ENCODE results near the gene TVP23C.
"Not testable (repeated sequence)": the region's sequence is repeated elsewhere in the genome, so short reads cannot be mapped to it uniquely, and the experiment has no call there.

TVP23C gene

GRCh38 chr17:15526292-15527218 lies 36.7 kb downstream of the TVP23C start:
- DNase-seq = peak in 1 of 14 donors; percentile 10

GRCh38 chr17:15524990-15525985 lies 38.0 kb downstream of the TVP23C start:
- not testable (repeated sequence) for DNase-seq

GRCh38 chr17:15516150-15516549 lies 47.1 kb downstream of the TVP23C start:
- DNase-seq = no peak

GRCh38 chr17:15514469-15514868 lies 48.8 kb downstream of the TVP23C start:
- DNase-seq = no peak

GRCh38 chr17:15513856-15514459 lies 49.3 kb downstream of the TVP23C start:
- peak in 2 of 14 donors; percentile 33 to 72 for DNase-seq

GRCh38 chr17:15513058-15513791 lies 50.1 kb downstream of the TVP23C start:
- DNase-seq = peak in 5 of 14 donors; percentile 24 to 72 (median 26)

- no peak for DNase-seq
These were observed 51.1 kb downstream of the TVP23C start for GRCh38 chr17:15512071-15512709.

- DNase-seq = no peak
These were observed 52.1 kb downstream of the TVP23C start for GRCh38 chr17:15511142-15511541.

- DNase-seq = no peak
These were observed 52.9 kb downstream of the TVP23C start for GRCh38 chr17:15510361-15510760.

GRCh38 chr17:15509095-15509494 lies 54.2 kb downstream of the TVP23C start:
- no peak for DNase-seq

- DNase-seq = no peak
These were observed 54.8 kb downstream of the TVP23C start for GRCh38 chr17:15508466-15508865.

GRCh38 chr17:15507896-15508295 lies 55.4 kb downstream of the TVP23C start:
- no peak for DNase-seq

GRCh38 chr17:15507001-15507400 lies 56.3 kb downstream of the TVP23C start:
- DNase-seq = no peak

GRCh38 chr17:15505708-15506107 lies 57.6 kb downstream of the TVP23C start:
- DNase-seq = not testable (repeated sequence)

GRCh38 chr17:15503731-15504130 lies 59.6 kb downstream of the TVP23C start:
- DNase-seq = no peak

- DNase-seq = peak; percentile 3 to 85 (median 72)
These were observed 60.7 kb downstream of the TVP23C start for GRCh38 chr17:15502369-15503112.

- no peak for DNase-seq
These were observed 61.5 kb downstream of the TVP23C start for GRCh38 chr17:15501793-15502192.

GRCh38 chr17:15501282-15501681 lies 62.0 kb downstream of the TVP23C start:
- DNase-seq = no peak

GRCh38 chr17:15498107-15498506 lies 65.2 kb downstream of the TVP23C start:
- peak in 1 of 14 donors; percentile 2 for DNase-seq

Data from C1 segment of cervical spinal cord (tissue), 14 donors.